SJCRH30 (cell line): Measurements from ENCODE around the gene NCKAP5L. TPM values are rescaled to one million over a fixed set of nuclear protein-coding genes. Genes with fewer than 3 reads are reported as not detected.
A peak's percentile ranks its signal among the peaks of the same experiment; 100 is the strongest.
"Not testable (repeated sequence)": the region's sequence is repeated elsewhere in the genome, so short reads cannot be mapped to it uniquely, and the experiment has no call there.

Experiments
- DNase-seq, 2 experiments: peaks; one replicate each; pipeline ENCODE4 v3.0.0-alpha.2; 2015 to 2020
- H3K27ac ChIP-seq: fragments of 250-450 bp; sonication (Bioruptor Pico); 2 replicates; pipeline ENCODE4 v1.5.1; 2020; ENCODE audit warnings: mild to moderate bottlenecking, moderate library complexity
- H3K27me3 ChIP-seq: fragments of 250-450 bp; sonication (Bioruptor Pico); 2 replicates; pipeline ENCODE4 v1.5.1; 2020; ENCODE audit warnings: mild to moderate bottlenecking, moderate library complexity
- H3K36me3 ChIP-seq: fragments of 250-450 bp; sonication (Bioruptor Pico); 2 replicates; pipeline ENCODE4 v1.5.1; 2020; ENCODE audit warnings: mild to moderate bottlenecking, moderate library complexity
- H3K4me1 ChIP-seq: fragments of 250-450 bp; sonication (Bioruptor Pico); 2 replicates; pipeline ENCODE4 v1.5.1; 2020; ENCODE audit warnings: mild to moderate bottlenecking, moderate library complexity
- H3K4me3 ChIP-seq: fragments of 250-450 bp; sonication (Bioruptor Pico); 2 replicates; pipeline ENCODE4 v1.5.1; 2020; ENCODE audit warnings: mild to moderate bottlenecking, moderate library complexity
- H3K9me3 ChIP-seq: fragments of 250-450 bp; sonication (Bioruptor Pico); replicated peaks from 2 replicates; pipeline ENCODE4 v1.5.1; 2020; ENCODE audit warnings: mild to moderate bottlenecking, moderate library complexity
- total RNA-seq: library from RNA; depleted of rRNA; stranded (reverse); fragments of >200 nt; shearing (Covaris generic); gene quantifications from 2 replicates; pipeline ENCODE4 v1.2.3, GENCODE V29; 2014

NCKAP5L gene
- total RNA-seq, 1 experiment from 2014 or later, result 80.7 TPM

DNA sequence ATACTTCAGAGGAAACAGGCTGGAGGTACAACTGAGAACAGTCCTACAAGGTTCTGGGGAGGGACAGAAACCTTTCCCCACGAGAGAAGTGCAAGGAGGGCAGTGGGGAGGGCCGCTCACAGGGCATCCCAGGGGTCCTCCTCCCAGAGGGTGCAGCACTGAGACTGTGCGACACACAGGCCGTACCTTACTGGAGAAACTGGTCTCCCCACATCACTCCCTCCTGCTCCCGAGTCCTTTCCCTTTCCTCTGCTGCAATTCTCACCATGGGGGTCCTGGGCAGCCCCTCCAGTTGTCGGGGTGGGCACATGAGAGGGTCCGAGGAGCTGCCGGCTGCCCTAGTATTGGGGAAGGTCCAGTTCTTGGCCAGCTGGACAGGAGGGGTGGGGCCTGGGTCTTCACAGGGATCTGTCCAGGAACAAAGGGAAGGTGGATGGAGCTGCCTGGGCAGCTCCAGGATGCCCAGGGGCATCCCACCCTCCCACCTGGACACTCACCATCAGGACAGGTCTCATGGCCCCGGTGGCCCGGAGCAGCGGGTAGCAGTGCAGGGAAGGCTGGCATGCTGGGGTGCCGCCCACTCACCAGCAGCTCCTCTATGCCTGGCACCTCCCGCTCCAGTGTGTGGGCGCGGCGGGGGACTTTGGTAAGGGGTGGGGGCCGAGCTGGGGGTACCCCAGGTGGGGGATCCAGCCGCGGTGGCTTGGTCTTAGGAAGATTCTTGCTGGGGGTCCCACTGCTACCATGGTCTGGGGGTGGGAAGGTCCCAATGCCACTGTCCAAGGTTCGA lies 35.8 kb downstream of the NCKAP5L start:
- H3K27me3 ChIP-seq, result no peaks in the 10 kb centered on the region
- no peak overlapping the region for H3K4me3 ChIP-seq
- H3K4me1 ChIP-seq, result peaks cover 12% of the 10 kb centered on the region
- no peak overlapping the region for H3K27ac ChIP-seq
- H3K36me3 ChIP-seq, result peaks cover 83% of the 10 kb centered on the region
- no peak for DNase-seq
- peaks cover 5% of the 10 kb centered on the region for H3K9me3 ChIP-seq

DNA sequence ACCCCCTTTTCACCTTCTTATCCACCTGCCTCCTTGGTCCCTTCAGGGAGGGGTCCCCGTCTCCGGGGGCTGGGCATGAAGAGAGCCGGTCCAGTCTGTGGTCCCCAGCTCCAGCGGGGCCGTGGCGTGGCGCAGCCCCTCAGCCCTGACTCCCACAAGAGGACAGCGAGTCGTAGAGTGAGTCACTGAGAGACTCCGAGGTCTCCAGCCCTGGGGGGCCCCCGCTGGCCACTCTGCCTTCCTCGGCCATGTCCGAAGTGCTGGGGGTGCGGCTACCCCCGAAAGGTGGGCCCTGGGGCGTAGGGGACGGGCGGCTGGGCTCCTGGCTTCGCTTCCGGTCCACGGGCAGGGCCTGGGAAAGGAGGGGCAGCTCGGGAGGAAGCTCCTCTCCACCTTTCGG lies 36.5 kb downstream of the NCKAP5L start:
- H3K4me3 ChIP-seq, result no peak overlapping the region
- peaks cover 79% of the 10 kb centered on the region for H3K36me3 ChIP-seq
- no peaks in the 10 kb centered on the region for H3K27me3 ChIP-seq
- no peak for DNase-seq
- H3K27ac ChIP-seq, result no peak overlapping the region
- H3K4me1 ChIP-seq, result peaks cover 7% of the 10 kb centered on the region; the same call in 1 of the 2 replicates
- peaks cover 5% of the 10 kb centered on the region for H3K9me3 ChIP-seq

DNA sequence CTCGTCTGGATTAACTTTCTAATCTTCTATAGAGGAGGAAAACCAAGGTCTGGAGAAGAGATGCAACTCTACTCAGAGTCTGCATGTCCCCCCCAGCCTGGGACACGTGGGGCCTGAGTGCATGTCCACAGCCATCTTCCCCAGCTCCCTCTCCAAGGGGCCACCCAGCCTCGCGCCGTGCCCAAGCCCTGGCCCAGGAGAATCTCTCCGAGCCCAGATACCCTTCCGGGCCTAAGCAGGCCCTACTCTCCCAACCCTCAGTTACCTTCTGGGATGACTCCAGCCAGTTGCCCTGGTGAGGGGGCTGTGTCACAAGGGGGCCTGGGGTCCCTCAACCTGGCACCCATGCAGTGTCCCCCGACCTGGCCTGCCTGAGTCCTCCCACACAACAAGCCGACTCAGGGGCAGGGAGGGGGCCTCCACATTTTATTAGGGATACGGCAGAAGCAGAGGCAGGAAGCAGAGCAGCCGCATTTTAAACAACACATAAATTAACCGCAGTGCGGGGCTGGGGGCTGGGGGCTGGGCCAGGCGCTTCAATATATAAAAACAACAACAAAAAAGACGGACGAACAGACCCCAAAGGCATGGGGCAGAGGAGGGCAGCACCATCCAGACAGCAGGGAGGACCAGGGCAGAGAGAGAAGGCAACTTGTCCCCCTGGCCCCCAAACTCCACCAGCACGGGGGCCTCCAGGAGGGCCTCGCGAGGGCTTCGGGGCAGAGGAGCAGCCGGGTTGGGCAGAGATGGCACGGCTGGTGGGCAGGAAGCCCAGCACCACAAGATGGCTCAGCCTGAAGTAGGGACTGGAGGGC lies 37.3 kb downstream of the NCKAP5L start:
- no peaks in the 10 kb centered on the region for H3K27me3 ChIP-seq
- DNase-seq, result no peak
- H3K4me1 ChIP-seq, result no peaks in the 10 kb centered on the region; the same call in 1 of the 2 replicates
- peaks cover 71% of the 10 kb centered on the region for H3K36me3 ChIP-seq
- no peak overlapping the region for H3K4me3 ChIP-seq
- H3K27ac ChIP-seq, result no peak overlapping the region
- H3K9me3 ChIP-seq, result peaks cover 5% of the 10 kb centered on the region

GRCh38 chr12:49789992-49790391 lies 38.2 kb downstream of the NCKAP5L start:
- Histone ChIP-seq H3K4me1 (no peaks in the 10 kb centered on the region; the same call in 1 of the 2 replicates), H3K9me3 (peaks cover 5% of the 10 kb centered on the region), H3K4me3 (no peak overlapping the region), H3K36me3 (peaks cover 62% of the 10 kb centered on the region), H3K27me3 (no peaks in the 10 kb centered on the region), H3K27ac (no peak overlapping the region)
- DNase-seq, result no peak

DNA sequence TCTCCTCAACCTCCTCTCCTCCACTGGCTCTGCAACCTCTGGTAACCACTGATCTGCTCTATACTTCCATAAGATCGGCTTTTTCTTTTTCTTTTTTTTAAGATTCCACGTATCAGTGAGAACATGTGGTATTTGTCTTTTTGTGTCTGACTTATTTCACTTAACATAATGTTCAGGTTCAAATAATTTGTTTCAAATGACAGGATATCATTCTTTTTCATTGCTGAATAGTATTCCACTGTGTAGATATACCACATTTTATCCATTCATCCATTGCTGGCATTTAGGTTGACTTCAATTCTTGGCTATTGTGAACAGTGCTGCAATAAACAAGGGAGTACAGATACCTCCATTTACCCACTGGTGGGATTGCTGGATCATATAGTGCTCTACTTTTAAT lies 40.5 kb downstream of the NCKAP5L start:
- Histone ChIP-seq H3K27me3 (no peaks in the 10 kb centered on the region), H3K36me3 (peaks cover 45% of the 10 kb centered on the region), H3K9me3 (peaks cover 5% of the 10 kb centered on the region), H3K4me3 (no peak overlapping the region), H3K4me1 (peaks cover 17% of the 10 kb centered on the region), H3K27ac (no peak overlapping the region)
- DNase-seq, result no peak

DNA sequence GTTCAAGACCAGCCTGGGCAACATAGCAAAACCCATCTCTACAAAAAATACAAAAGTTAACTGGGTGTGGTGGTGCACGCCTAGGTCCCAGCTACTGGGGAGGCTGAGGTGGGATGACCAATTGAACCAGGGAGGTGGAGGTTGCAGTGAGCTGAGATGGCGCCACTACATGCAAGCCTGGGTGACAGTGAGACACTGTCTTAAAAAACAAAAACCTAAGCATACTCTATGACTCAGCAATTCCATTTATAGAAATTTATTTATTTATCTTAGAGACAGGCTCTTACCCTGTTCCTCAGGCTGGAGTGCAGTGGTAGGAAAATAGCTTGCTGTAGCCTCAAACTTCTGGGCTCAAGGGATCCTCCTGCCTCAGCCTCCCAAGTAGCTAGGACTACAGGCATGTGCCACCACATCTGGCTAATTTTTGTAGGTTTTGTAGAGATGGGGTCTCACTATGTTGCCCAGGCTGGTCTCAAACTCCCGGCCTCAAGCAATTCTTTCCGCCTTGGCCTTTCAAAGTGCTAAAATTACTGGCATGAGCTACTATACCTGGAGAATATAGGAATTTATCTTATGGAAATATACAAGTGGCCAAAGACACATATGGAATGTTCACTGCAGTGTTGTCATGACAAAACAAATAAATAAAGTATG lies 43.3 kb downstream of the NCKAP5L start:
- H3K4me1 ChIP-seq, result peaks cover 17% of the 10 kb centered on the region
- H3K27me3 ChIP-seq, result no peaks in the 10 kb centered on the region
- H3K4me3 ChIP-seq, result no peak overlapping the region
- H3K9me3 ChIP-seq, result peaks cover 5% of the 10 kb centered on the region
- peak in 1 of 2 experiments; percentile 41 for DNase-seq
- H3K36me3 ChIP-seq, result peaks cover 24% of the 10 kb centered on the region
- peak overlapping the region; percentile 47 for H3K27ac ChIP-seq

DNA sequence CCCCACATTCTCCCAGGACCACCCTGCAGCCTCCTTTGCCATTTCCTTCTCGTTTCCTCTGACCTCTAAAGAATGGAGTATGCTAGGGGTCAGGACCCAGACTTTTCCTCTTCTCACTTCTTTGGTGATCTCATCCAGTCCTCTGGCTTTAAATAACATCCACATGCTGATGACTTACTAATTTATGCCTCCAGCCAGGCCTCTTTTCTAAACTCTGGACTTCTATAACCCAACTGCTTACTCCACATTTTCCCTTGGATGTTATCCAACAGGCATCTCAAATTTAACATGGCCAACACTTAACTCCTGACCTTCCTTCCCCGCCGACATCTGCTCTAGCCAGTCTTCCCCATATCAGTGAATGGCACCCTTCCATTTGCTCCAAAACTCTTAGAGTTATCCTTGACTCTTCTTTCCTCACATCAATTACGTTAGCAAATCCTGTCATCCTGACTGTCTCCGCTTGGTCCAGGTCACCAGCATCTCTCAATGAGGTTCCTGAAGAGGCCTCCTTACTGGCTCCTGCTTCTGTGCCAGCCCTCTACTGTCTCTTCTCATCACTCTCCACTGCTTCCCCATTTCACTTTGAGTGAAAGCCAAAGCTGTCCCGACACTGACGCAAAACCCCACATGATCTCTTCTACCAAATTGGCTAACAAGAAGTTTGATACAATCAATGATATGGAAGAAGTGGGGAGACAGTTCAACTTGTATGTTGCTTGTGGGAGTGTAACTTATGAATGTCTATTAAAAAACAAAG lies 44.1 kb downstream of the NCKAP5L start:
- peak; percentile 74 to 88 for DNase-seq
- Histone ChIP-seq H3K36me3 (peaks cover 16% of the 10 kb centered on the region), H3K27ac (peak overlapping the region; percentile 47)

DNA sequence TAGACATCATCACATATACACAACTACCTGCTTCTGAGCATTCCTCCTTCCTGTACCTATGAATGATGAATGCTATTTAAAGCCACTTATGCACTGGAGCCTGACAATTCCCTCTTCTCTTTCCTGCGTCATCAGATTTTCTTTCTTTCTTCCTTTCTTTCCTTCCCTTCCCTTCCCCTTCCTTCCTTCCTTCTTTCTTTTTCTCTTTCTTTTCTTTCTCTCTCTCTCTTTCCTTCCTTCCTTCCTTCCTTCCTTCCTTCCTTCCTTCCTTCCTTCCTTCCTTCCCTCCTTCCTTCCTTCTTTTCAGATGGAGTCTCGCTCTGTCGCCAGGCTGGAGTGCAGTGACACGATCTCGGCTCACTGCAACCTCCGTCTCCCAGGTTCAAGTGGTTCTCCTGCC lies 47.3 kb downstream of the NCKAP5L start:
- not testable (repeated sequence) for H3K36me3 ChIP-seq, H3K27ac ChIP-seq, H3K27me3 ChIP-seq, H3K9me3 ChIP-seq, H3K4me3 ChIP-seq, DNase-seq
- peaks cover 25% of the 10 kb centered on the region for H3K4me1 ChIP-seq

More for the DNA sequence above, 44.1 kb downstream of the NCKAP5L start:
- Histone ChIP-seq H3K9me3 (peaks cover 5% of the 10 kb centered on the region), H3K27me3 (no peaks in the 10 kb centered on the region), H3K4me1 (peaks cover 17% of the 10 kb centered on the region), H3K4me3 (no peak overlapping the region)

DNA sequence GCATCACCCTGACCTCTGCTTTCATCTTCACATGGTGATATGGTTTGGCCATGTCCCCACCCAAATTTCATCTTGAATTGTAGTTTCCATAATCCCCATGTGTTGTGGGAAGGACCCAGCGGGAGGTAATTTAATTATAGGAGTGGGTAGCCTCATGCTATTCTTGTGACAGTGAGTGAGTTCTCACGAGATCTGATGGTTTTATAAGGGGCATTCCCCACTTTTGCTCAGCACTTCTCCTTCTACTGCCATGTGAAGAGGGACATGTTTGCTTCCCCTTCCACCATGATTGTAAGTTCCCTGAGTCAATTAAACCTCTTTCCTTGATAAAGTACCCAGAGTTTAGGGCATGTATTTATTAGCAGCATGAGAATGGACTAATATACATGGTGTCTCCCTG lies 48.6 kb downstream of the NCKAP5L start:
- Histone ChIP-seq H3K4me3 (no peak overlapping the region), H3K36me3 (no peaks in the 10 kb centered on the region), H3K9me3 (no peaks in the 10 kb centered on the region), H3K27ac (no peak overlapping the region), H3K4me1 (peaks cover 23% of the 10 kb centered on the region), H3K27me3 (no peaks in the 10 kb centered on the region)
- DNase-seq, result no peak

DNA sequence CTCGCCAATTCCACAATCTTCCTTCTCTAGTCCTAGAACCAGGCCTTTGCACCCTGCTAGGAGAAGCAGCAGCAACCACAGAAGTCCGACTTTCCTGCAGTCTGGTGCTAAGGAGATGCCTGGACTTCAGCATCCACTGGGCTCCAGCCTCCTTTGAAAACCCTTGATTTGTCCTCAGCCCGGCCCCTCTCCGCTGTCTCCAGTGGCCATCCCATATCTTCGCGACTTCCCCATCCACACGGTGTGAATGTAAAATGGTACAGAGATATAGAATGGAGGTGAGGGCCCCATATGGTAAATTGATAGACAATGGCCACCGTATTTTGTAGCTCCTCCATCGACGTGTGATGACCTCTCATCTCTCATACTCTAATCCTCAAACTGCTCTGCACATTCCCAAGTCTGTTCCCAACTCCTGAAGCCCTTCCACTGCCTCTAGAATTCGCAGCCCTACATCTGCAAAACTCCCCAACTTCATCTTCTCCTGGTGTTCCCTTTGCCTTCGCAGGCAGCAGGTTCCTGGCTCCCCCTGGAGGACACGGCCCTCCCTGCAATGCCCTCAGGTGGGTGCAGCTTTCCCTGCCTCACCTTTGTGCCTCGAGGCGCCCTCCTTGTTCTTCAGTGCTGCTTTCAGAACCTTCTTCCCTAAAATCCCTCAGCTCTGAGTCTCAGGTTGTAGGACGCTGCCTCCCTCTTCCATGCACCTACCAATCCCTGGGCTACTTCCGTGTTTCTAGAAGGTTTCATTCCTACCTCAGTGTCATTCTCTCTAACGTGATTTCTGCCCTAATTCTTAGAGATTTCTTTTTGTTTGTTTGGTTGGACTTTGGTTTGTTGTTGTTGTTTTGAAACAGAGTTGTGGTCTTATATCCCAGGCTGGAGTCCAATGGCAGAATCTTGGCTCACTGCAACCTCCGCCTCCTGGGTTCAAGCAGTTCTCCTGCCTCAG lies 50.1 kb downstream of the NCKAP5L start:
- Histone ChIP-seq H3K4me3 (no peak overlapping the region), H3K36me3 (no peaks in the 10 kb centered on the region), H3K9me3 (no peaks in the 10 kb centered on the region), H3K27me3 (no peaks in the 10 kb centered on the region), H3K27ac (no peak overlapping the region), H3K4me1 (peaks cover 8% of the 10 kb centered on the region; the same call in 1 of the 2 replicates)
- DNase-seq, result peak; percentile 52 to 59

DNA sequence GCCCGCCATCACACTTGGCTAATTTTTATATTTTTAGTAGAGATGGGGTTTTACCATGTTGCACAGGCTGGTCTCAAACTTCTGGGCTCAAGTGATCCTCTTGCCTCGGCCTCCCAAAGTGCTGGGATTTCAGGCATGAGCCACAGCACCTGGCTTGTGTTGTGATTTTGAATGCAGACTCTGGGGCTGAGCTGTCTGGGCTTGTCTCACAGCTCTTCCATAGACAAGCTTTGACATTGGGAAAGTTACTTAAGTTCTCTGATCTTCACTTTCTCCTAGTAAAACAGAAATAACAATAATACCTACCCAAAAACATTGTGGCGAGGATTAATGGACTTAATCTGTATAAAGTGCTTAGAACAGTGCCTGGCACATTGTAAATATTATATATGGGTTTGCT lies 50.9 kb downstream of the NCKAP5L start:
- Histone ChIP-seq H3K27ac (no peak overlapping the region), H3K4me1 (peaks cover 8% of the 10 kb centered on the region; the same call in 1 of the 2 replicates), H3K36me3 (no peaks in the 10 kb centered on the region), H3K4me3 (no peak overlapping the region), H3K9me3 (no peaks in the 10 kb centered on the region), H3K27me3 (no peaks in the 10 kb centered on the region)
- DNase-seq, result no peak

- Histone ChIP-seq H3K4me1 (peaks cover 8% of the 10 kb centered on the region; the same call in 1 of the 2 replicates), H3K9me3 (no peaks in the 10 kb centered on the region), H3K27ac (no peak overlapping the region), H3K36me3 (no peaks in the 10 kb centered on the region), H3K4me3 (no peak overlapping the region), H3K27me3 (no peaks in the 10 kb centered on the region)
- DNase-seq, result no peak
These were observed 51.4 kb downstream of the NCKAP5L start for GRCh38 chr12:49776858-49777257.

- no peaks in the 10 kb centered on the region for H3K36me3 ChIP-seq
- peaks cover 8% of the 10 kb centered on the region; the same call in 1 of the 2 replicates for H3K4me1 ChIP-seq
- no peak overlapping the region for H3K4me3 ChIP-seq
- H3K27ac ChIP-seq, result no peak overlapping the region
- no peaks in the 10 kb centered on the region for H3K9me3 ChIP-seq
- DNase-seq, result peak; percentile 78 to 93
- H3K27me3 ChIP-seq, result no peaks in the 10 kb centered on the region
These were observed 51.8 kb downstream of the NCKAP5L start for GRCh38 chr12:49776413-49776812.
